HG03135 (cell line): ENCODE measurements around the gene RALA.
"Not testable (repeated sequence)": the region's sequence is repeated elsewhere in the genome, so short reads cannot be mapped to it uniquely, and the experiment has no call there.

Source experiments
- ATAC-seq: cut with Tn5 transposase; IDR thresholded peaks from one replicate; pipeline ENCODE4 v1.9.1; 2021; ENCODE audit warnings: mild to moderate bottlenecking, moderate library complexity; ENCODE audit not compliant: unreplicated experiment

The RALA gene

GRCh38 chr7:39644170-39644569 lies 20.8 kb downstream of the RALA start:
- no peak for ATAC-seq

- no peak for ATAC-seq
Observed at GRCh38 chr7:39645482-39646407, 22.4 kb downstream of the RALA start.

- ATAC-seq = no peak
Observed at GRCh38 chr7:39647816-39648215, 24.4 kb downstream of the RALA start.

GRCh38 chr7:39650676-39651075 lies 27.3 kb downstream of the RALA start:
- ATAC-seq = no peak

GRCh38 chr7:39651265-39651664 lies 27.9 kb downstream of the RALA start:
- ATAC-seq = no peak

GRCh38 chr7:39656415-39656814 lies 33.0 kb downstream of the RALA start:
- no peak for ATAC-seq

GRCh38 chr7:39659356-39660013 lies 36.1 kb downstream of the RALA start:
- ATAC-seq = no peak

GRCh38 chr7:39661960-39662359 lies 38.6 kb downstream of the RALA start:
- ATAC-seq = no peak

GRCh38 chr7:39663263-39663662 lies 39.9 kb downstream of the RALA start:
- ATAC-seq = no peak

- ATAC-seq = no peak
Observed at GRCh38 chr7:39664057-39664456, 40.7 kb downstream of the RALA start.

GRCh38 chr7:39664585-39664984 lies 41.2 kb downstream of the RALA start:
- ATAC-seq = no peak

GRCh38 chr7:39666562-39666961 lies 43.2 kb downstream of the RALA start:
- ATAC-seq = no peak

GRCh38 chr7:39667341-39667923 lies 44.1 kb downstream of the RALA start:
- no peak for ATAC-seq

GRCh38 chr7:39668280-39668679 lies 44.9 kb downstream of the RALA start:
- ATAC-seq = not testable (repeated sequence)

- ATAC-seq = no peak
Observed at GRCh38 chr7:39670052-39670451, 46.7 kb downstream of the RALA start.

- no peak for ATAC-seq
Observed at GRCh38 chr7:39670934-39671333, 47.6 kb downstream of the RALA start.

GRCh38 chr7:39672176-39672575 lies 48.8 kb downstream of the RALA start:
- no peak for ATAC-seq

GRCh38 chr7:39673868-39674267 lies 50.5 kb downstream of the RALA start:
- ATAC-seq = no peak

GRCh38 chr7:39674406-39674805 lies 51.0 kb downstream of the RALA start:
- ATAC-seq = no peak

GRCh38 chr7:39676346-39676745 lies 53.0 kb downstream of the RALA start:
- ATAC-seq = no peak

- no peak for ATAC-seq
Observed at GRCh38 chr7:39678930-39679709, 55.7 kb downstream of the RALA start.
